Psoas muscle (tissue), 8 donors: ENCODE data around the gene PRKAG2. TPM values are rescaled to one million over a fixed set of nuclear protein-coding genes. Genes with fewer than 3 reads are reported as not detected.

Experiments
- ATAC-seq, 4 donors: fragments of 200-7000 bp; cut with Tn5 transposase; one replicate each; pipeline ENCODE4 v1.9.1; 2020; ENCODE audit warnings: moderate library complexity in 3 of 4, mild to moderate bottlenecking in 2 of 4
- DNase-seq, 2 donors: peaks; one replicate each; pipeline ENCODE4 v3.0.0-alpha.2; 2020
- H3K27ac ChIP-seq: fragments of 200-600 bp; one replicate; pipeline ENCODE4 v1.8.0; 2022
- H3K27me3 ChIP-seq, 3 donors: fragments of 200-600 bp in 1 of 3; one replicate each; pipeline versions ENCODE4 v1.6.1 to v1.8.0; 2013 to 2022; ENCODE audit warnings: low read length in 2 of 3, mild to moderate bottlenecking in 2 of 3, moderate library complexity in 1 of 3; ENCODE audit not compliant: insufficient read depth in 3 of 3
- H3K36me3 ChIP-seq, 2 donors: fragments of 200-600 bp in 1 of 2; one replicate each; pipeline versions ENCODE4 v1.6.1 to v1.8.0; 2013 to 2022; ENCODE audit warnings: low read depth in 1 of 2, mild to moderate bottlenecking in 1 of 2, moderate library complexity in 1 of 2; ENCODE audit not compliant: insufficient read depth in 1 of 2
- H3K4me1 ChIP-seq: fragments of 200-600 bp; one replicate; pipeline ENCODE4 v1.8.0; 2022
- H3K4me3 ChIP-seq: fragments of 200-600 bp; one replicate; pipeline ENCODE4 v1.8.0; 2022; ENCODE audit warnings: mild to moderate bottlenecking
- H3K9me3 ChIP-seq: fragments of 200-600 bp; one replicate; pipeline ENCODE4 v1.8.0; 2022
- WGBS, 3 donors: extraction: QIAGEN DNeasy Blood & Tissue Kit; methylation state at CpG; one replicate each; pipeline versions ENCODE4 v1.1.6 to v1.1.7; 2013; 5-methylcytosine and 5-hydroxymethylcytosine counted together
- intact Hi-C, 2 donors: fragments of 100-400 bp; cut with DNase I; formaldehyde crosslinking; loops; one replicate each; pipeline versions ENCODE4 v1.11.0 to v1.14.2; 2022
- polyA plus RNA-seq, 3 donors: library from polyadenylated mRNA; stranded (reverse); fragments of 200-250 nt; gene quantifications; one replicate each; pipeline ENCODE4 v1.2.3, GENCODE V29; 2013
- total RNA-seq, 4 donors: library from RNA; stranded (reverse); fragmentation: NEBNext Ultra II Directional in 2 of 4; extraction: Animal tissue kit (Norgen Biotek cat#: 25700) in 2 of 4; gene quantifications; one replicate each; pipeline versions ENCODE4 v1.2.1 to v1.2.4, GENCODE V29; 2021 to 2023
- TF ChIP-seq, protein P1 (sequence below): fragments of 200-600 bp; IDR thresholded peaks from one replicate; pipeline ENCODE4 v1.8.0; 2022; ENCODE audit warnings: antibody characterized with exemption
- donor health status: healthy with polysubstance abuse.
- donor health status: DM: no; HTN: no; CAD: no; lungs with moderate emphysema.
- donor health status: Bipolar disorder and iron deficiency.
- donor health status: healthy.
- donor health status: DM: yes; HTN: yes; CAD: no.
- donor health status: DM: no; HTN: no; CAD: no.
- donor health status: DM: no; HTN: no; CAD: no.
- donor health status: DM: yes; HTN: yes; CAD: no.

Gene PRKAG2
- total and polyA plus RNA-seq, 7 donors: 9.3 to 143 (median 19.8) TPM

GRCh38 chr7:151823566-151824372 lies 53.1 kb downstream of the PRKAG2 start:
- Histone ChIP-seq H3K36me3 (no peaks in the 10 kb centered on the region), H3K27me3 (peaks cover 0 to 2% (median 0%) of the 10 kb centered on the region in 3 donors), H3K4me3 (peak overlapping the region; percentile 22), H3K4me1 (peaks cover 4% of the 10 kb centered on the region), H3K27ac (no peak overlapping the region), H3K9me3 (no peaks in the 10 kb centered on the region)
- DNase-seq (no peak), ATAC-seq (no peak)
- 77 to 78% (median 77%) methylated on average over 8 of the region's 8 CpGs for WGBS, 3 donors
- TF ChIP-seq, protein P1, sequence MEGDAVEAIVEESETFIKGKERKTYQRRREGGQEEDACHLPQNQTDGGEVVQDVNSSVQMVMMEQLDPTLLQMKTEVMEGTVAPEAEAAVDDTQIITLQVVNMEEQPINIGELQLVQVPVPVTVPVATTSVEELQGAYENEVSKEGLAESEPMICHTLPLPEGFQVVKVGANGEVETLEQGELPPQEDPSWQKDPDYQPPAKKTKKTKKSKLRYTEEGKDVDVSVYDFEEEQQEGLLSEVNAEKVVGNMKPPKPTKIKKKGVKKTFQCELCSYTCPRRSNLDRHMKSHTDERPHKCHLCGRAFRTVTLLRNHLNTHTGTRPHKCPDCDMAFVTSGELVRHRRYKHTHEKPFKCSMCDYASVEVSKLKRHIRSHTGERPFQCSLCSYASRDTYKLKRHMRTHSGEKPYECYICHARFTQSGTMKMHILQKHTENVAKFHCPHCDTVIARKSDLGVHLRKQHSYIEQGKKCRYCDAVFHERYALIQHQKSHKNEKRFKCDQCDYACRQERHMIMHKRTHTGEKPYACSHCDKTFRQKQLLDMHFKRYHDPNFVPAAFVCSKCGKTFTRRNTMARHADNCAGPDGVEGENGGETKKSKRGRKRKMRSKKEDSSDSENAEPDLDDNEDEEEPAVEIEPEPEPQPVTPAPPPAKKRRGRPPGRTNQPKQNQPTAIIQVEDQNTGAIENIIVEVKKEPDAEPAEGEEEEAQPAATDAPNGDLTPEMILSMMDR: no peak
- intact Hi-C loops: no loop called here

GRCh38 chr7:151822541-151823181 lies 54.3 kb downstream of the PRKAG2 start:
- WGBS, 3 donors: 76 to 79% (median 78%) methylated on average over 17 of the region's 17 CpGs
- Histone ChIP-seq H3K36me3 (no peaks in the 10 kb centered on the region), H3K27me3 (peaks cover 0 to 2% (median 0%) of the 10 kb centered on the region in 3 donors), H3K4me1 (peaks cover 4% of the 10 kb centered on the region), H3K27ac (no peak overlapping the region), H3K4me3 (no peak overlapping the region), H3K9me3 (no peaks in the 10 kb centered on the region)
- TF ChIP-seq, protein P1: no peak
- intact Hi-C loops: no loop called here
- DNase-seq (peak in 1 of 2 donors; percentile 48), ATAC-seq (no peak)

DNA sequence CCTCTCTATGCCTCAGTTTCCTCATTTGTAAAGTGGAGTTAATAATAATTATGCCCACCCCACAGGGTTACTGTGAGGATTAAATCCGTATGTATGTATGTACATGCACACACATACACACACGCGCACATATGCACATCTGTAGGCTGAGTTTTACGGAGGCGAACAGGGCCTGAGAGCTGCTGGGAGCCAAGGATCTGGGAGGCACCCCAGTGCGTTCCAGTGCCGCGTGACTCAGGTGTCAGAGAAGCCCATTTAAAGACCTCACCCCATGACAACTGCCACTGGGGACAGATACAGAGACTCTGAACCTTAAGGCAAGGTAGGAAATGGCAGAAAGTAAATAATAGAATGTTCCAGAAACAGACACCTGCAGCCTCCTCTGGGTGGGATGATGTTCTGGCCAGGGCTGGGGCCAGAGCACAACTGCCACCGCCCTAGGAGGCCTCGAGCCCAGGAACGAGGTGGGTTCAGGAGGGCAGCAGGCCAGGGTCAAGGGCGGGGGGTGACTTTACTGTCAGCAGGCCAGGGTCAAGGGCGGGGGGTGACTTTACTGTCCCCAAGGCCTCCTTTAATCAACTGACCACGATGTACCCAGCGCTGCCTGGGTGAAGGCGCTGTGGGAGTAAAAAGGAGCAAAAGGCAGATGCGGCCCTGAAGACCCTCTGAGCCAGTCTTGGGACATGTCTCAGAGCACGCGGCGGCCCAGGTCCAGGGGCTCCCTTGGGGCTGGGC lies 54.9 kb downstream of the PRKAG2 start:
- Histone ChIP-seq H3K27me3 (peaks cover 0 to 2% (median 0%) of the 10 kb centered on the region in 3 donors), H3K36me3 (no peaks in the 10 kb centered on the region), H3K4me1 (peaks cover 4% of the 10 kb centered on the region), H3K9me3 (no peaks in the 10 kb centered on the region), H3K27ac (no peak overlapping the region), H3K4me3 (no peak overlapping the region)
- ATAC-seq: peak in 1 of 4 donors; percentile 25
- WGBS, 3 donors: 79 to 87% (median 84%) methylated on average over 20 of the region's 20 CpGs
- peak in 1 of 2 donors; percentile 24 for DNase-seq
- intact Hi-C loops: no loop called here
- TF ChIP-seq, protein P1: no peak

DNA sequence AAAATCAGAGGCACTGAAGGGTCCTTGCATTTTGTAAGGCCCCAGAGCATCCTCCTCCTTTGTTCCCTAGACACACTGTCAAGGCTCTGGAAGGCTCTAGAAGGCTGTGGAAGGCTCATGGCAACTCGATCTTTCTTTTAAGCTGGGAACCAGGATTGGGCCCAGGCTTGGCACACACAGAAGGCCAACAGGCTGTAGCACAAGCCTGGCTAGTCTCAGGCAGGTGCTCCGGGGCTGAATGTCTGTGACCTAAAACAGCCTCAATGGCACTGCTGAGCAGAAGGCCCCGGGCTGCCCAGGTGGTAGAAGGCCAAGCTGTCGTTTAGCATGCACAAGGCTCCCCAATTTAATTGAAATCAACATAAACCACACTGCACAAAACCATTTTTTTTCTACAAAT lies 55.7 kb downstream of the PRKAG2 start:
- Histone ChIP-seq H3K9me3 (no peaks in the 10 kb centered on the region), H3K4me1 (peaks cover 4% of the 10 kb centered on the region), H3K36me3 (no peaks in the 10 kb centered on the region), H3K27ac (no peak overlapping the region), H3K4me3 (no peak overlapping the region), H3K27me3 (peaks cover 0 to 2% (median 0%) of the 10 kb centered on the region in 3 donors)
- ATAC-seq (no peak), DNase-seq (peak in 1 of 2 donors; percentile 25)
- 73 to 78% (median 74%) methylated on average over 4 of the region's 4 CpGs for WGBS, 3 donors
- intact Hi-C loops: no loop called here
- TF ChIP-seq, protein P1: no peak
